Mesothelial cell of epicardium (in vitro differentiated cells): ENCODE results near the gene SLC7A6. TPM values are rescaled to one million over a fixed set of nuclear protein-coding genes. Genes with fewer than 3 reads are reported as not detected.

Source experiments
- DNase-seq, 2 experiments: peaks; one replicate each; pipeline ENCODE4 v3.0.0; 2021; ENCODE audit warnings: low spot score in 2 of 2; ENCODE audit not compliant: unreplicated experiment in 2 of 2
- H3K27ac Mint-ChIP-seq: 2 replicates; pipeline ENCODE4 v1.8.0; 2021; ENCODE audit warnings: mixed read lengths
- H3K27me3 Mint-ChIP-seq: 2 replicates; pipeline ENCODE4 v1.8.0; 2021; ENCODE audit warnings: low read depth, mixed read lengths
- H3K36me3 Mint-ChIP-seq: 2 replicates; pipeline ENCODE4 v1.8.0; 2021; ENCODE audit warnings: mixed read lengths
- H3K4me1 Mint-ChIP-seq: 2 replicates; pipeline ENCODE4 v1.8.0; 2021; ENCODE audit warnings: mixed read lengths
- H3K4me3 Mint-ChIP-seq: 2 replicates; pipeline ENCODE4 v1.8.0; 2021; ENCODE audit warnings: mild to moderate bottlenecking, moderate library complexity, mixed read lengths
- H3K9me3 Mint-ChIP-seq: 2 replicates; pipeline ENCODE4 v1.8.0; 2021; ENCODE audit warnings: mixed read lengths
- total RNA-seq: library from RNA; stranded (reverse); gene quantifications from 3 replicates; pipeline ENCODE4 v1.2.1, GENCODE V29; 2021
- TF ChIP-seq, protein P1 (sequence below): fragments of 200-600 bp; sonication (generic); IDR thresholded peaks from one replicate; pipeline ENCODE4 v1.5.0; 2021; ENCODE audit warnings: antibody characterized with exemption; ENCODE audit not compliant: unreplicated experiment

Gene SLC7A6
- total RNA-seq, 1 donor from 2014 or later = 73.2 TPM

GRCh38 chr16:68291227-68291626 lies 26.9 kb downstream of the SLC7A6 start:
- no peaks in the 10 kb centered on the region for H3K9me3 Mint-ChIP-seq
- H3K36me3 Mint-ChIP-seq = peaks cover 31% of the 10 kb centered on the region
- no peak overlapping the region for H3K4me3 Mint-ChIP-seq
- no peaks in the 10 kb centered on the region for H3K27me3 Mint-ChIP-seq
- no peak overlapping the region for H3K27ac Mint-ChIP-seq
- TF ChIP-seq, protein P1, sequence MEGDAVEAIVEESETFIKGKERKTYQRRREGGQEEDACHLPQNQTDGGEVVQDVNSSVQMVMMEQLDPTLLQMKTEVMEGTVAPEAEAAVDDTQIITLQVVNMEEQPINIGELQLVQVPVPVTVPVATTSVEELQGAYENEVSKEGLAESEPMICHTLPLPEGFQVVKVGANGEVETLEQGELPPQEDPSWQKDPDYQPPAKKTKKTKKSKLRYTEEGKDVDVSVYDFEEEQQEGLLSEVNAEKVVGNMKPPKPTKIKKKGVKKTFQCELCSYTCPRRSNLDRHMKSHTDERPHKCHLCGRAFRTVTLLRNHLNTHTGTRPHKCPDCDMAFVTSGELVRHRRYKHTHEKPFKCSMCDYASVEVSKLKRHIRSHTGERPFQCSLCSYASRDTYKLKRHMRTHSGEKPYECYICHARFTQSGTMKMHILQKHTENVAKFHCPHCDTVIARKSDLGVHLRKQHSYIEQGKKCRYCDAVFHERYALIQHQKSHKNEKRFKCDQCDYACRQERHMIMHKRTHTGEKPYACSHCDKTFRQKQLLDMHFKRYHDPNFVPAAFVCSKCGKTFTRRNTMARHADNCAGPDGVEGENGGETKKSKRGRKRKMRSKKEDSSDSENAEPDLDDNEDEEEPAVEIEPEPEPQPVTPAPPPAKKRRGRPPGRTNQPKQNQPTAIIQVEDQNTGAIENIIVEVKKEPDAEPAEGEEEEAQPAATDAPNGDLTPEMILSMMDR = no peak
- peaks cover 8% of the 10 kb centered on the region for H3K4me1 Mint-ChIP-seq
- no peak for DNase-seq

DNA sequence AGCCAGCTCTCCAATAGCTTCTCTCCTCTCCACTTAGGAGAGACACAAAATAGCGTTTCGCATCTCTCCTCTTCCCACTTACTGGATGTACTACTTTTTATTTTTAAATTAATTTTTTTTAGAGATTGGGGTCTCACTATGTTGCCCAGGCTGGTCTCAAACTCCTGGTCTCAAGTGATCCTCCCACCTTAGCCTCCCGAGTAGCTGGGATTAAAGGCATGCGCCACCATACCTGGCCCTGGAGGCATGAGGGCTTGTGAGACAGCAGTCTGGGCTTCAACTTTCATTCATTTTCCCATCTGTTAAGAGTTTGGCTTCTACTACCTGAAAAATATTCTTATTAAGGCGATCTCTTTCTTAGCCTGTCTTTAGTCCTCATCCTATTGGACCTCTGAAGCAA lies 28.1 kb downstream of the SLC7A6 start:
- TF ChIP-seq, protein P1 = no peak

DNA sequence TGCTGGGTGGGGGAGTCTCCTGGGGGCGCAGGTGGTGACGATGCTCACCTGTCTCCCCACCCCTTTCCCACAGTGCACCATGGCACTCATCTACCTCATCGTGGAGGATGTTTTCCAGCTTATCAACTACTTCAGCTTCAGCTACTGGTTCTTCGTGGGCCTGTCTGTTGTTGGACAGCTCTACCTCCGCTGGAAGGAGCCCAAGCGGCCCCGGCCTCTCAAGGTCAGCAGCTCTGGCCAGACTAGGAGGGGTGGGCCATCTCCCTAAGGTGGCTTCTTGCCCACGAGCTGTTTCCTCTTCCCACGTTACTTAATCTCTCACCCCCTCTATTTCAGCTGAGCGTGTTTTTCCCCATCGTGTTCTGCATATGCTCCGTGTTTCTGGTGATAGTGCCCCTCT lies 32.0 kb downstream of the SLC7A6 start:
- no peaks in the 10 kb centered on the region for H3K9me3 Mint-ChIP-seq
- peaks cover 25% of the 10 kb centered on the region for H3K36me3 Mint-ChIP-seq
- H3K27ac Mint-ChIP-seq = no peak overlapping the region

More for the DNA sequence above, 28.1 kb downstream of the SLC7A6 start:
- Mint-ChIP-seq H3K4me1 (peaks cover 9% of the 10 kb centered on the region), H3K9me3 (no peaks in the 10 kb centered on the region), H3K4me3 (no peak overlapping the region), H3K36me3 (peaks cover 33% of the 10 kb centered on the region), H3K27me3 (no peaks in the 10 kb centered on the region), H3K27ac (no peak overlapping the region)
- DNase-seq = no peak

DNA sequence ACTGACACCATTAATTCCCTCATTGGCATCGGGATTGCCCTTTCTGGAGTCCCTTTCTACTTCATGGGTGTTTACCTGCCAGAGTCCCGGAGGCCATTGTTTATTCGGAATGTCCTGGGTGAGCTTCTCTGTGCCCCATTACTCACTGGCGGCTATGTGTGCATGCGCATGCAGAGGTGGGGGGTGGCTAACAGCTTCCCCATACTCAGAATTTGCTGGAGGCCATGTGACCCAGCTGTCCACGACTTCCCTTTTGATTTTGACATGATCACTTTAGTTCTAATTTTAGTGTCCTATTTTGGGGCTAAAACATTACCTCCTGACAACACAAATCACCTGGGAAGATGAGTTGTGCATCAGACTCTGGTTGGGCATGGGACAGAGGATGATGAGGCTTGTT lies 32.4 kb downstream of the SLC7A6 start:
- TF ChIP-seq, protein P1 = no peak
- Mint-ChIP-seq H3K27me3 (no peaks in the 10 kb centered on the region), H3K36me3 (peaks cover 24% of the 10 kb centered on the region), H3K27ac (no peak overlapping the region), H3K9me3 (no peaks in the 10 kb centered on the region), H3K4me1 (peaks cover 34% of the 10 kb centered on the region), H3K4me3 (no peak overlapping the region)
- DNase-seq = no peak

More for the DNA sequence above, 32.0 kb downstream of the SLC7A6 start:
- TF ChIP-seq, protein P1 = no peak
- Mint-ChIP-seq H3K4me3 (no peak overlapping the region), H3K27me3 (no peaks in the 10 kb centered on the region), H3K4me1 (peaks cover 34% of the 10 kb centered on the region)
- DNase-seq = no peak

GRCh38 chr16:68297908-68298307 lies 33.6 kb downstream of the SLC7A6 start:
- H3K4me1 Mint-ChIP-seq = peaks cover 34% of the 10 kb centered on the region
- H3K27ac Mint-ChIP-seq = peak overlapping the region; percentile 88
- H3K27me3 Mint-ChIP-seq = no peaks in the 10 kb centered on the region
- peaks cover 25% of the 10 kb centered on the region for H3K36me3 Mint-ChIP-seq
- DNase-seq = no peak
- H3K9me3 Mint-ChIP-seq = no peaks in the 10 kb centered on the region
- no peak overlapping the region for H3K4me3 Mint-ChIP-seq
- TF ChIP-seq, protein P1 = no peak

- no peaks in the 10 kb centered on the region for H3K27me3 Mint-ChIP-seq
- peaks cover 25% of the 10 kb centered on the region for H3K36me3 Mint-ChIP-seq
- H3K9me3 Mint-ChIP-seq = no peaks in the 10 kb centered on the region
- H3K4me3 Mint-ChIP-seq = no peak overlapping the region
- peak overlapping the region; percentile 88 for H3K27ac Mint-ChIP-seq
- peaks cover 34% of the 10 kb centered on the region for H3K4me1 Mint-ChIP-seq
- no peak for DNase-seq
- TF ChIP-seq, protein P1 = no peak
Measured at GRCh38 chr16:68298312-68298711, 34.0 kb downstream of the SLC7A6 start.
